Measurements from ENCODE around the gene PUSL1. TPM values are rescaled to one million over a fixed set of nuclear protein-coding genes. Genes with fewer than 3 reads are reported as not detected.

The PUSL1 gene
- total RNA-seq, 1 experiment from 2014 or later, result 18.9 TPM

DNA sequence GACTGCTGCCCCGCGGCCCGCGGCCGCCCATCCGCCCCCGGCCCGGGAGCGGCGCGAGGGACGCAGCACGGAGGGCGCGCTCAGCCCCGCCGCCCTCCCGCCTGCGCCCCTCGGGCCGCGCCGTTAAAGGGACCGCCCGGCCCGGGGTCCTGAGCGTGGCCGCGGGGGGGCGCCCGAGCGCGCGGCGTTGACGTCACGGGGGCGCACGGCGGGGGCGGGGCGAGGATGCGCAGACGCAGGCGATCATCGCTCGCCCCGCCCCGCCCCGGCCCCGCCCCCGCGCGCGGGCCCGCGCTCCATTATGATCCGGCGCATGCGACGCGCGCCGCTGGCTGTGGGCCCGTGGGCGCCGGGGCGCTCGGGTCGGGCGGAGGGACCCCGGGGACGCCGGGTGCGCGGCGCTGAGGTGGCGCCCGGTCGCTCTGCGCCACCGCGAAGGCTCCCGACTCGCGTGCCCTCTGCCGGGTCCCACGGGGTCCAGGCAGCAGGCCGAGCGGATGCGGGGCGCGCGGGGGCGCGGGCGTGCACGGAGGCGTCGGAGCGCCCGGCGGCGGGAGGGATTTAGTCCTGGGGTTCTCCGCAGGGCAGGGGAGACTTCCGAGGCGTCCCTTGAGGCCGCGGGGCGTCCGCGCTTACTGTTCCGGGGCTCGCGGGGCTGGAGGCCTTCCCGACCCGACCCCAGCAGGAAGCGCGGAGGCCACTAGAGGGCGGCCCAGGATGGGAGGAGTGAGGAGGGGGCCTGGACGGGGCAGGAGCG lies 41.0 kb downstream of the PUSL1 start, which contains the start of gene DVL1:
TSS of gene DVL1 (minus strand) at position 163 of the 757 bp plus-strand sequence. CDS start 353 bp downstream, outside the sequence.
- H3K27me3 ChIP-seq (ENCODE audit: insufficient read depth, low read depth), result no peaks in the 10 kb centered on the region
- TF ChIP-seq, protein P1, sequence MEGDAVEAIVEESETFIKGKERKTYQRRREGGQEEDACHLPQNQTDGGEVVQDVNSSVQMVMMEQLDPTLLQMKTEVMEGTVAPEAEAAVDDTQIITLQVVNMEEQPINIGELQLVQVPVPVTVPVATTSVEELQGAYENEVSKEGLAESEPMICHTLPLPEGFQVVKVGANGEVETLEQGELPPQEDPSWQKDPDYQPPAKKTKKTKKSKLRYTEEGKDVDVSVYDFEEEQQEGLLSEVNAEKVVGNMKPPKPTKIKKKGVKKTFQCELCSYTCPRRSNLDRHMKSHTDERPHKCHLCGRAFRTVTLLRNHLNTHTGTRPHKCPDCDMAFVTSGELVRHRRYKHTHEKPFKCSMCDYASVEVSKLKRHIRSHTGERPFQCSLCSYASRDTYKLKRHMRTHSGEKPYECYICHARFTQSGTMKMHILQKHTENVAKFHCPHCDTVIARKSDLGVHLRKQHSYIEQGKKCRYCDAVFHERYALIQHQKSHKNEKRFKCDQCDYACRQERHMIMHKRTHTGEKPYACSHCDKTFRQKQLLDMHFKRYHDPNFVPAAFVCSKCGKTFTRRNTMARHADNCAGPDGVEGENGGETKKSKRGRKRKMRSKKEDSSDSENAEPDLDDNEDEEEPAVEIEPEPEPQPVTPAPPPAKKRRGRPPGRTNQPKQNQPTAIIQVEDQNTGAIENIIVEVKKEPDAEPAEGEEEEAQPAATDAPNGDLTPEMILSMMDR (conservative IDR thresholded peaks at IDR 0.05), result peak; percentile 67
- TF ChIP-seq EZH2 (IDR thresholded peaks at IDR 0.05; ENCODE audit: low read depth), result no peak
- intact Hi-C loops (cut with micrococcal nuclease; ENCODE audit: unreplicated experiment), result loop anchor here (5.0 to 10.0 kb wide), 2 partner anchors 77 to 85 kb away; partner anchors contain the start of genes UBE2J2 and VWA1
- no peaks in the 10 kb centered on the region for H3K9me3 ChIP-seq (ENCODE audit: insufficient read depth, low read depth)
- ChIA-PET POLR2A (ENCODE audit: unreplicated experiment) (no interaction called here), CTCF (no interaction called here)
- H3K27ac ChIP-seq, result peak within 1 kb of the TSS; percentile 56
- DNase-seq, result peak in 1 of 2 experiments; percentile 60
- H4K20me1 ChIP-seq (ENCODE audit: insufficient read depth), result no peaks in the 10 kb centered on the region
- BruUV-seq (replicated peaks), result no TSS peak
- peak within 1 kb of the TSS; percentile 93 for H3K4me2 ChIP-seq
- peak within 1 kb of the TSS; percentile 85 for H3K4me3 ChIP-seq
- no peaks in the 10 kb centered on the region for H3K36me3 ChIP-seq (ENCODE audit: low read depth)
- peaks cover 46% of the 10 kb centered on the region for H3K79me2 ChIP-seq (ENCODE audit: low read depth)
- H2AFZ ChIP-seq, result peak within 1 kb of the TSS; percentile 70
- H3K4me1 ChIP-seq (replicated peaks; ENCODE audit: insufficient read depth), result peaks cover 33% of the 10 kb centered on the region
- no peaks in the 10 kb centered on the region for H3K9me2 ChIP-seq (ENCODE audit: insufficient read depth)
- peaks cover 62% of the 10 kb centered on the region for H3F3A ChIP-seq (ENCODE audit: insufficient read depth, low read depth)

- Histone ChIP-seq H3K79me2 (ENCODE audit: low read depth) (peaks cover 27% of the 10 kb centered on the region), H3K4me2 (peak overlapping the region; percentile 46), H3K27ac (no peak overlapping the region), H3K4me3 (no peak overlapping the region), H3F3A (ENCODE audit: insufficient read depth, low read depth) (peaks cover 41% of the 10 kb centered on the region), H3K36me3 (ENCODE audit: low read depth) (no peaks in the 10 kb centered on the region), H3K4me1 (replicated peaks; ENCODE audit: insufficient read depth) (peaks cover 11% of the 10 kb centered on the region), H3K9me3 (ENCODE audit: insufficient read depth, low read depth) (no peaks in the 10 kb centered on the region), H4K20me1 (ENCODE audit: insufficient read depth) (no peaks in the 10 kb centered on the region), H3K27me3 (ENCODE audit: insufficient read depth, low read depth) (no peaks in the 10 kb centered on the region), H3K9me2 (ENCODE audit: insufficient read depth) (no peaks in the 10 kb centered on the region), H2AFZ (no peak overlapping the region)
- TF ChIP-seq, protein P1 (conservative IDR thresholded peaks at IDR 0.05), result no peak
- no peak for TF ChIP-seq EZH2 (IDR thresholded peaks at IDR 0.05; ENCODE audit: low read depth)
- TSS peak; percentile 60 for BruUV-seq (replicated peaks)
- ChIA-PET POLR2A (ENCODE audit: unreplicated experiment) (interaction anchor here (0.5 kb wide), 1 partner anchor 82 kb away, joined by 7 read pairs; no protein-coding TSS in a partner anchor), CTCF (interaction anchor here (0.7 kb wide), 1 partner anchor 25 kb away, joined by 5 read pairs; no protein-coding TSS in a partner anchor)
- intact Hi-C loops (cut with micrococcal nuclease; ENCODE audit: unreplicated experiment), result no loop called here
- no peak for DNase-seq
These were observed 43.4 kb downstream of the PUSL1 start for GRCh38 chr1:1351511-1352427.

DNA sequence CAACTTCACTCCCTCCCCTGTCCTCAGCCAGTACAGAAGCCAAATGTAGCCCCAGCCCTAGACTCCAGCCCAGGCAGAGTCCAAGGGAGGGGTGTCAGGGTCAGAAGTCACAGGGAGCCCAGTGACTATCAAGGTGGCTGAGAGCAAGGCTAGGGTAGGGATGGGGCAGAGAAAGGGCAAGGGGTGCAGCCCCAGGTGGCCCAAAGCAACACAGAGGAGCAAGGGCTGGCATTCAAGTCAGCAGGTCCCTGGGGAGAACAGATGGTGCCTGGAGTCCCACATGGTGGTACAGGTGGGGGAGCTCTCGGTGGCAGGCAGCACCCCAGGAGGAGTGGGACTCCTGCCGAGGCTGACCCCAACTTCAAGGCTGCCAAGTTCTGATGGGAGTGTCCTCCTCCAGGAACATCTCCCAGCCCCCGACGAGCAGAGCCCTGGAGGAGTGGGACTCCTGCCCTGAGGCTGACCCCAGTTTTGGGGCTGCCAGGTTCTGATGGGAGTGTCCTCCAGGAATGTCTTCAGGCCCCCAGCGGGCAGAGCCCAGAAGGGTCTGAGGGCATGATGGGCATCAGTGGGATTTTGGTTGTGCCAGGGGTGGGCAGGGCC lies 44.5 kb downstream of the PUSL1 start:
- ChIA-PET CTCF (no interaction called here), POLR2A (ENCODE audit: unreplicated experiment) (no interaction called here)
- Histone ChIP-seq H4K20me1 (ENCODE audit: insufficient read depth) (no peaks in the 10 kb centered on the region), H3K4me2 (no peak overlapping the region), H3K27me3 (ENCODE audit: insufficient read depth, low read depth) (no peaks in the 10 kb centered on the region), H3F3A (ENCODE audit: insufficient read depth, low read depth) (peaks cover 37% of the 10 kb centered on the region), H3K36me3 (ENCODE audit: low read depth) (no peaks in the 10 kb centered on the region), H3K4me1 (replicated peaks; ENCODE audit: insufficient read depth) (peaks cover 4% of the 10 kb centered on the region), H3K27ac (no peak overlapping the region), H3K79me2 (ENCODE audit: low read depth) (peaks cover 16% of the 10 kb centered on the region), H2AFZ (no peak overlapping the region), H3K9me2 (ENCODE audit: insufficient read depth) (no peaks in the 10 kb centered on the region), H3K4me3 (no peak overlapping the region), H3K9me3 (ENCODE audit: insufficient read depth, low read depth) (no peaks in the 10 kb centered on the region)
- intact Hi-C loops (cut with micrococcal nuclease; ENCODE audit: unreplicated experiment), result no loop called here
- TF ChIP-seq EZH2 (IDR thresholded peaks at IDR 0.05; ENCODE audit: low read depth), result no peak
- TF ChIP-seq, protein P1 (conservative IDR thresholded peaks at IDR 0.05), result no peak
- no TSS peak for BruUV-seq (replicated peaks)
- no peak for DNase-seq
